Measurements from ENCODE around the gene DSCAM.

GRCh38 chr21:40680311-40680710, 166.6 kb downstream of the DSCAM start:
- TF ChIP-seq, protein P1, sequence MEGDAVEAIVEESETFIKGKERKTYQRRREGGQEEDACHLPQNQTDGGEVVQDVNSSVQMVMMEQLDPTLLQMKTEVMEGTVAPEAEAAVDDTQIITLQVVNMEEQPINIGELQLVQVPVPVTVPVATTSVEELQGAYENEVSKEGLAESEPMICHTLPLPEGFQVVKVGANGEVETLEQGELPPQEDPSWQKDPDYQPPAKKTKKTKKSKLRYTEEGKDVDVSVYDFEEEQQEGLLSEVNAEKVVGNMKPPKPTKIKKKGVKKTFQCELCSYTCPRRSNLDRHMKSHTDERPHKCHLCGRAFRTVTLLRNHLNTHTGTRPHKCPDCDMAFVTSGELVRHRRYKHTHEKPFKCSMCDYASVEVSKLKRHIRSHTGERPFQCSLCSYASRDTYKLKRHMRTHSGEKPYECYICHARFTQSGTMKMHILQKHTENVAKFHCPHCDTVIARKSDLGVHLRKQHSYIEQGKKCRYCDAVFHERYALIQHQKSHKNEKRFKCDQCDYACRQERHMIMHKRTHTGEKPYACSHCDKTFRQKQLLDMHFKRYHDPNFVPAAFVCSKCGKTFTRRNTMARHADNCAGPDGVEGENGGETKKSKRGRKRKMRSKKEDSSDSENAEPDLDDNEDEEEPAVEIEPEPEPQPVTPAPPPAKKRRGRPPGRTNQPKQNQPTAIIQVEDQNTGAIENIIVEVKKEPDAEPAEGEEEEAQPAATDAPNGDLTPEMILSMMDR (IDR thresholded peaks at IDR 0.05): no peak
- no peak for TF ChIP-seq POLR2A (IDR thresholded peaks at IDR 0.05)

Measured in uterus (tissue), 2 donors.